IPS DF 6.9 (cell line): ENCODE data around the gene RNF144A.

Experiments
- DNase-seq: peaks from one replicate; pipeline ENCODE4 v3.0.0-alpha.2; 2013; ENCODE audit warnings: low read depth, low spot score
- H3K27ac ChIP-seq: one replicate; pipeline ENCODE4 v1.5.1; 2013; ENCODE audit warnings: low read length, control low read depth
- H3K27me3 ChIP-seq: 2 replicates; pipeline ENCODE4 v1.6.1; 2013; ENCODE audit warnings: mild to moderate bottlenecking, low read length; ENCODE audit not compliant: control insufficient read depth, insufficient read depth
- H3K36me3 ChIP-seq: 2 replicates; pipeline ENCODE4 v1.6.1; 2013; ENCODE audit warnings: low read length; ENCODE audit not compliant: control insufficient read depth, insufficient read depth
- H3K4me1 ChIP-seq: 2 replicates; pipeline ENCODE4 v1.6.1; 2013; ENCODE audit warnings: low read length; ENCODE audit not compliant: control insufficient read depth, insufficient read depth
- H3K4me3 ChIP-seq: 2 replicates; pipeline ENCODE4 v1.5.1; 2013; ENCODE audit warnings: mild to moderate bottlenecking, low read length
- H3K9me3 ChIP-seq: 2 replicates; pipeline ENCODE4 v1.6.1; 2013; ENCODE audit warnings: low read length, inconsistent platforms; ENCODE audit not compliant: control insufficient read depth, insufficient read depth
- WGBS: extraction: QIAGEN DNeasy Blood & Tissue Kit; methylation state at CpG from one replicate; pipeline ENCODE4 v1.1.7; 2013; ENCODE audit warnings: mixed read lengths, missing lambda C conversion rate; ENCODE audit not compliant: insufficient read length, insufficient coverage; 5-methylcytosine and 5-hydroxymethylcytosine counted together

Gene RNF144A

DNA sequence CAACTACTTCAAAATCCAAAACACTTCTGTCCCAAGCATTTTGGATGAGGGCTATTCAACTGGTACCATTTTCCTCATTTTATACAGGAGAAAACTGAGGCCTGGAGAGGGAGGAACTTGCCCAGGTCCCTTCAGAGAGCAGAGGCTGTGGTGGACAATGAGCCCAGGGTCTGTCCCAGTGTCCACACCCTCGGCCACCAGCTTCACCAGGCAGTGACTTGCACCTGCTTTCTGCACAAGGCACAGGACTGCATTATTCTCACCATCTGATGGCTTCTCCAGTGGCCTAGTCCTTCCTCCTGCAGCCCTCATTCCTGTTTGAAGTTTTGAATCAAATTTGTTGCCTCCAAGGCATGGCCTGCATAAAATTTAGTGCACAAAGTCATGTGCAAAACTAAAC, 53.3 kb downstream of the RNF144A start:
- no peak for DNase-seq
- H3K4me3 ChIP-seq, result no peak overlapping the region
- H3K27ac ChIP-seq, result no peak overlapping the region
- WGBS, result no CpG with 5 or more reads among the region's 1 CpG
- H3K27me3 ChIP-seq, result no peaks in the 10 kb centered on the region
- no peaks in the 10 kb centered on the region for H3K9me3 ChIP-seq
- H3K4me1 ChIP-seq, result no peaks in the 10 kb centered on the region
- no peaks in the 10 kb centered on the region for H3K36me3 ChIP-seq

GRCh38 chr2:6970976-6971480, 53.8 kb downstream of the RNF144A start:
- WGBS, result no CpG with 5 or more reads among the region's 4 CpGs
- H3K9me3 ChIP-seq, result no peaks in the 10 kb centered on the region
- H3K27me3 ChIP-seq, result no peaks in the 10 kb centered on the region
- H3K27ac ChIP-seq, result no peak overlapping the region
- no peak overlapping the region for H3K4me3 ChIP-seq
- no peaks in the 10 kb centered on the region for H3K4me1 ChIP-seq
- no peaks in the 10 kb centered on the region for H3K36me3 ChIP-seq
- DNase-seq, result no peak

DNA sequence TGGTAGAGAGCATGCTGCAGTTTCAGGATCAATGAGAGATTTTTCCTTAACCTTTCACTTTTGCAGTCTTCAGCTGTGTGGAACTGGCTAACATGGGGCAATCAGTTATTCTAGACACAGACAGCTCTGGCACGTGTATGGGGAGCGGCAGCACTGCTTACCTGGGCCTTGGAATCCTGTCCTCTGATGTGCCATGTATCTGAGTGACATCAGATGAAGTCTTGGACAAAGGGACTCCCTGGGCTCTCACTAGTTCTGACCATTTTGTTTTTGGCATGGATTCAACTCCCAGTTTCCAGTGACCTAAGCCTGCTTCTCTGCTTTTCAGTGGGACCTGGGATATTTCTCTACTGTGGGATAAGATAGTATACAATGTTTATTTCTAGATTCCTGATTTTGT, 54.3 kb downstream of the RNF144A start:
- H3K27me3 ChIP-seq, result no peaks in the 10 kb centered on the region
- H3K27ac ChIP-seq, result no peak overlapping the region
- no peak overlapping the region for H3K4me3 ChIP-seq
- no peaks in the 10 kb centered on the region for H3K9me3 ChIP-seq
- DNase-seq, result no peak
- no peaks in the 10 kb centered on the region for H3K36me3 ChIP-seq
- no peaks in the 10 kb centered on the region for H3K4me1 ChIP-seq
- no CpG with 5 or more reads among the region's 2 CpGs for WGBS

DNA sequence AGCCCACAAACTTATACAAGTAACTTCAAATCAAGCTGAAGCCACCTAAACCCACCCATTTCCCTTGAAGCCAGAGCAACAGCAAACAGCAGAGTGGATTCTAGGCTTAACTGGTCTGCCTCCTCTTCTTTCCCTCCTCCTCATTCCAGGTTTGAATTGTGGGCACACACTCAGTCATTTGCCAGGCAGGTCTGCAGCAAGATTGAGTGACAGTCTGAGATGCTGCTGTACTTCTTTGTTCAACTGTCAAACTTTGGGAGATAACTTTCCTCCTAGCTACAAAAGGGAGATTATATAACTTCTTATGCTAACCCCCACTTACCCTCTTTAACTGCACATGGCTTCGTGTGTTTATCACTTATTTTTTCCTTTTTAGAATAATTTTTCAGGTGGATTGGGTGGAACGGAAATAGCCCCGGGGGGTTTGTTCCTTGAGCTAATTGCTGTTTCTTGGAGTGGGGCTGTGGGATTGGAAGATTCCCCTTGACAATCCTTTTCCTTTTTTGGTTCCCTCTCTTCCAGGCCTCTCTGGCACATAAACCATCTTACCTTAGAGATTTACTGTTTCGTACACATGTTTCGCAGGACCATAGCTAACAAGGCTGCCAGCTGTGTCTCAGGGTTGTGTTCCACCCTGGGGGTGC, 55.0 kb downstream of the RNF144A start:
- Histone ChIP-seq H3K27me3 (no peaks in the 10 kb centered on the region), H3K36me3 (no peaks in the 10 kb centered on the region), H3K27ac (no peak overlapping the region), H3K4me1 (no peaks in the 10 kb centered on the region), H3K9me3 (no peaks in the 10 kb centered on the region), H3K4me3 (no peak overlapping the region)
- WGBS, result no CpG with 5 or more reads among the region's 5 CpGs
- no peak for DNase-seq

DNA sequence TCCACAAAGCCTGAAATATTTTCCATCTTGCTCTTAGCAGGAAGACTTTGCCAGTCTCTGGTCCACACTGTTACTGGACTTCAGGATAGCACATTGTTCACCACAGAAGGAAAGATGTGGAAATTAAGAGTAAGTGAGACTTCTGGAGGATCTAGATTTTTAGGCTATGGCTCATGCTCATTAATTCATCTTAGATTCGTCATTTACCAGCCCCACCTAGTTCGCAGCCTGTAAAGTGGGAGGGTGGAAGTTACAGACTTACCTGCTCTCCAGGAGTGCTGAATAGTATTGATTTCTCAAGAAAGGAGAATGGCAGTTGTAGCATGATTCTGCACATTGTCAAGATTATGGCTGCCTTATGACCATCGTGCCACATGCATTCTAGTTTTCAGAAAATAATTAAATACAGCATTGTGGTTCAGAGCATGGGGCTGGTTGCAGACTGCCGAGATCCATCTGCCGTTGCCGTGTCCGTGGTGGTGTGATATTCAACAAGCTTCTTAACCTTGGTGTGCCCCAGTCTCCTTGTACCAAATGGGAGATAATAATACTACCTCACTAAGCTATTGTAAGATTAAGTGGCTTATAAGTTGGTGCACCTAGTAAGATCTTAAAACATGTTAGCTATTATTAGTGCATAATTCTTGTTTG, 56.8 kb downstream of the RNF144A start:
- H3K36me3 ChIP-seq, result no peaks in the 10 kb centered on the region
- no peaks in the 10 kb centered on the region for H3K9me3 ChIP-seq
- DNase-seq, result no peak
- no peak overlapping the region for H3K27ac ChIP-seq
- WGBS, result no CpG with 5 or more reads among the region's 7 CpGs
- H3K4me1 ChIP-seq, result no peaks in the 10 kb centered on the region
- no peak overlapping the region for H3K4me3 ChIP-seq
- H3K27me3 ChIP-seq, result no peaks in the 10 kb centered on the region

GRCh38 chr2:6975988-6976387, 58.8 kb downstream of the RNF144A start:
- H3K4me1 ChIP-seq, result no peaks in the 10 kb centered on the region
- no peaks in the 10 kb centered on the region for H3K36me3 ChIP-seq
- no CpG with 5 or more reads among the region's 3 CpGs for WGBS
- no peak for DNase-seq
- H3K27me3 ChIP-seq, result no peaks in the 10 kb centered on the region
- H3K9me3 ChIP-seq, result no peaks in the 10 kb centered on the region
- no peak overlapping the region for H3K27ac ChIP-seq
- H3K4me3 ChIP-seq, result no peak overlapping the region

DNA sequence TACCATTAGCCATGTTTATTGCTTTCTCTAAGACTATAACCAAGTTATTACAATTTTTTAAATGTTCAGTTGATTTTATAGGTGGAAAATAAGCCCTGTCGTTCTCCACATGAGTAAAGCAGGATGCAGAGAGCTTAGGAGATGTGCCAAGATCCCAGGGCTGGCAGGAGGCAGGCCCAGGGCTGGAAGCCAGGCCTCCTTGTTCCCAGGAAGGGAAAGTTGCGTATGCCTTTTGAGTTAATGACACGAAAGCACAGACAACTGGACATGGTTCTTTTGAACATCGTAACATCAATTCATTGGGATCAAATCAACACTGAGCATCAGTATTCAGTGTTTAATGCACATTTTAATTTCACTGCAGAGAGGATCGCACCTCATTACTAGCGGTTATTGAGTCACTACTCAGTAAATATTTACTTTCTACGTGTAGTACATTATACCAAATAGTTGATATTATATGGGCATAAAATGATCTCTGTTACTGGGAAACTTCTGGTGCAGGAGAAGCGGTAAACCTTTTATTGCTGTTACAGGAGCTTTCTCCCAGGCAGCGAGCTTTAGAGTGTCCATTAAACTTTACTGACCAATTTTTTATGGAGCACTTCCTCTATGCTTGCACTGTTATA, 60.0 kb downstream of the RNF144A start:
- Histone ChIP-seq H3K27ac (no peak overlapping the region), H3K4me3 (no peak overlapping the region)
- DNase-seq, result no peak

GRCh38 chr2:6977786-6978185, 60.6 kb downstream of the RNF144A start:
- Histone ChIP-seq H3K9me3 (no peaks in the 10 kb centered on the region), H3K27me3 (no peaks in the 10 kb centered on the region), H3K36me3 (no peaks in the 10 kb centered on the region), H3K4me3 (no peak overlapping the region), H3K4me1 (no peaks in the 10 kb centered on the region), H3K27ac (no peak overlapping the region)
- no CpG with 5 or more reads among the region's 4 CpGs for WGBS
- no peak for DNase-seq

More for the DNA sequence above, 60.0 kb downstream of the RNF144A start:
- no CpG with 5 or more reads among the region's 9 CpGs for WGBS
- no peaks in the 10 kb centered on the region for H3K27me3 ChIP-seq
- no peaks in the 10 kb centered on the region for H3K9me3 ChIP-seq
- H3K4me1 ChIP-seq, result no peaks in the 10 kb centered on the region
- H3K36me3 ChIP-seq, result no peaks in the 10 kb centered on the region

GRCh38 chr2:6978991-6979390, 61.8 kb downstream of the RNF144A start:
- Histone ChIP-seq H3K9me3 (no peaks in the 10 kb centered on the region), H3K27ac (no peak overlapping the region), H3K27me3 (no peaks in the 10 kb centered on the region), H3K4me1 (no peaks in the 10 kb centered on the region), H3K36me3 (no peaks in the 10 kb centered on the region), H3K4me3 (no peak overlapping the region)
- no peak for DNase-seq
- no CpG with 5 or more reads among the region's 3 CpGs for WGBS

GRCh38 chr2:6982449-6982848, 65.2 kb downstream of the RNF144A start:
- H3K27ac ChIP-seq, result no peak overlapping the region
- no CpG with 5 or more reads among the region's 5 CpGs for WGBS
- DNase-seq, result no peak
- H3K4me1 ChIP-seq, result no peaks in the 10 kb centered on the region
- no peaks in the 10 kb centered on the region for H3K9me3 ChIP-seq
- no peaks in the 10 kb centered on the region for H3K36me3 ChIP-seq
- no peaks in the 10 kb centered on the region for H3K27me3 ChIP-seq
- H3K4me3 ChIP-seq, result no peak overlapping the region
